Kidney glomerular epithelial cell (primary cell): Measurements from ENCODE around the gene GP5.
A peak's percentile ranks its signal among the peaks of the same experiment; 100 is the strongest.

Experiments
- DNase-seq: peaks from one replicate; lab custom pipeline; 2025; lab: John Stamatoyannopoulos, UW

Gene GP5

GRCh38 chr3:194399166-194399565 lies at the start of gene GP5:
TSS of gene GP5 (minus strand) at chr3:194399266. CDS start at chr3:194398282, 984 bp downstream.
- DNase-seq, result no peak

- no peak for DNase-seq
These were observed 48.6 kb upstream of the GP5 start for GRCh38 chr3:194447657-194448056.

GRCh38 chr3:194447161-194447560 lies 48.1 kb upstream of the GP5 start:
- DNase-seq, result peak; percentile 57

GRCh38 chr3:194446754-194447153 lies 47.7 kb upstream of the GP5 start:
- DNase-seq, result no peak

GRCh38 chr3:194446172-194446571 lies 47.1 kb upstream of the GP5 start:
- DNase-seq, result no peak

- DNase-seq, result no peak
These were observed 44.8 kb upstream of the GP5 start for GRCh38 chr3:194443901-194444300.

- no peak for DNase-seq
These were observed 41.7 kb upstream of the GP5 start for GRCh38 chr3:194440756-194441155.

- no peak for DNase-seq
These were observed 41.0 kb upstream of the GP5 start for GRCh38 chr3:194439881-194440550.

GRCh38 chr3:194434503-194434902 lies 35.4 kb upstream of the GP5 start:
- DNase-seq, result no peak

- peak; percentile 44 for DNase-seq
These were observed 32.5 kb upstream of the GP5 start for GRCh38 chr3:194431554-194431953.

GRCh38 chr3:194425399-194425798 lies 26.3 kb upstream of the GP5 start:
- DNase-seq, result no peak

- DNase-seq, result no peak
These were observed 25.9 kb upstream of the GP5 start for GRCh38 chr3:194424953-194425352.

GRCh38 chr3:194424373-194424772 lies 25.3 kb upstream of the GP5 start:
- DNase-seq, result no peak

GRCh38 chr3:194423317-194423716 lies 24.3 kb upstream of the GP5 start:
- DNase-seq, result no peak

GRCh38 chr3:194422188-194422587 lies 23.1 kb upstream of the GP5 start:
- DNase-seq, result no peak

- no peak for DNase-seq
These were observed 19.6 kb upstream of the GP5 start for GRCh38 chr3:194418671-194419070.

GRCh38 chr3:194407423-194407822 lies 8.4 kb upstream of the GP5 start:
- peak; percentile 38 for DNase-seq

GRCh38 chr3:194405766-194406165 lies 6.7 kb upstream of the GP5 start:
- DNase-seq, result no peak

GRCh38 chr3:194404365-194405140 lies 5.5 kb upstream of the GP5 start:
- peak; percentile 22 for DNase-seq

GRCh38 chr3:194401868-194402329 lies 2.8 kb upstream of the GP5 start:
- no peak for DNase-seq

- DNase-seq, result no peak
These were observed 2.3 kb upstream of the GP5 start for GRCh38 chr3:194401346-194401745.

GRCh38 chr3:194399874-194400411 lies 877 bp upstream of the GP5 start:
- DNase-seq, result no peak

GRCh38 chr3:194397757-194398312 lies 1.2 kb downstream of the GP5 start:
- no peak for DNase-seq
